Neural progenitor cell (in vitro differentiated cells): Measurements from ENCODE around the gene SH3GL3. TPM values are rescaled to one million over a fixed set of nuclear protein-coding genes. Genes with fewer than 3 reads are reported as not detected.

Experiments
- DNase-seq: peaks from one replicate; pipeline ENCODE4 v3.0.0-alpha.2; 2016; ENCODE audit warnings: low spot score
- H2AFZ ChIP-seq: fragments of 200-600 bp; sonication (generic); replicated peaks from 2 replicates; pipeline ENCODE4 v1.6.1; 2016; ENCODE audit warnings: antibody characterized with exemption
- H3F3A ChIP-seq: fragments of 200-600 bp; sonication (generic); 2 replicates; pipeline ENCODE4 v1.6.1; 2016; ENCODE audit warnings: antibody characterized with exemption, low read depth
- H3K27ac ChIP-seq: fragments of 200-600 bp; sonication (generic); 2 replicates; pipeline ENCODE4 v1.5.1; 2016; ENCODE audit warnings: mild to moderate bottlenecking
- H3K27me3 ChIP-seq: fragments of 200-600 bp; sonication (generic); 2 replicates; pipeline ENCODE4 v1.6.1; 2016; ENCODE audit warnings: mild to moderate bottlenecking, moderate library complexity
- H3K36me3 ChIP-seq: fragments of 200-600 bp; sonication (generic); 2 replicates; pipeline ENCODE4 v1.5.1; 2016
- H3K4me1 ChIP-seq: fragments of 200-600 bp; sonication (generic); 2 replicates; pipeline ENCODE4 v1.6.1; 2016; ENCODE audit warnings: mixed run types
- H3K4me2 ChIP-seq: fragments of 200-600 bp; sonication (generic); 2 replicates; pipeline ENCODE4 v1.6.1; 2016
- H3K4me3 ChIP-seq: fragments of 200-600 bp; sonication (generic); 2 replicates; pipeline ENCODE4 v1.5.1; 2016
- H3K79me2 ChIP-seq: fragments of 200-600 bp; sonication (generic); 2 replicates; pipeline ENCODE4 v1.6.1; 2016; ENCODE audit warnings: low read depth
- H3K9ac ChIP-seq: fragments of 200-600 bp; sonication (generic); 2 replicates; pipeline ENCODE4 v1.6.1; 2016
- H3K9me3 ChIP-seq: fragments of 200-600 bp; sonication (generic); 2 replicates; pipeline ENCODE4 v1.5.1; 2016; ENCODE audit warnings: low read depth
- H4K20me1 ChIP-seq: fragments of 200-600 bp; sonication (generic); 2 replicates; pipeline ENCODE4 v1.6.1; 2016; ENCODE audit warnings: low read depth
- H3K27ac Mint-ChIP-seq: 3 replicates; pipeline ENCODE4 v1.8.0; 2021; ENCODE audit warnings: mixed read lengths
- H3K27me3 Mint-ChIP-seq: 2 replicates; pipeline ENCODE4 v1.8.0; 2022; ENCODE audit warnings: low read depth, mild to moderate bottlenecking, inconsistent platforms, moderate library complexity, mixed read lengths; ENCODE audit not compliant: insufficient read depth
- H3K36me3 Mint-ChIP-seq: 3 replicates; pipeline ENCODE4 v1.8.0; 2021; ENCODE audit warnings: mixed read lengths
- H3K4me1 Mint-ChIP-seq: 3 replicates; pipeline ENCODE4 v1.8.0; 2021; ENCODE audit warnings: mixed read lengths
- H3K4me3 Mint-ChIP-seq: 3 replicates; pipeline ENCODE4 v1.8.0; 2021; ENCODE audit warnings: mild to moderate bottlenecking, moderate library complexity, mixed read lengths
- H3K9me3 Mint-ChIP-seq: 3 replicates; pipeline ENCODE4 v1.8.0; 2020; ENCODE audit warnings: mixed read lengths
- CTCF ChIP-seq: fragments of 200-600 bp; sonication (generic); IDR thresholded peaks from 2 replicates; pipeline ENCODE4 v1.5.1; 2017; ENCODE audit warnings: antibody characterized with exemption, mild to moderate bottlenecking
- EZH2 ChIP-seq: fragments of 200-600 bp; sonication (generic); IDR thresholded peaks from 2 replicates; pipeline ENCODE4 v1.6.1; 2017; ENCODE audit warnings: antibody characterized with exemption, mild to moderate bottlenecking, moderate library complexity
- EZH2phosphoT487 ChIP-seq: fragments of 200-600 bp; sonication (generic); IDR thresholded peaks from 2 replicates; pipeline ENCODE4 v1.6.1; 2017; ENCODE audit warnings: antibody characterized with exemption
- total RNA-seq: library from RNA; depleted of rRNA; stranded (reverse); fragments of >200 nt; gene quantifications from 2 replicates; pipeline ENCODE4 v1.2.3, GENCODE V29; 2015; ENCODE audit warnings: low replicate concordance

The SH3GL3 gene
- total RNA-seq = 3.8 and 8.2 TPM in 2 replicates

GRCh38 chr15:83446904-83447709, at the start of gene SH3GL3:
Gene SH3GL3 (plus strand): TSS chr15:83447341. CDS start chr15:83447534, 193 bp downstream.
- peak within 1 kb of the TSS; percentile 88 for H2AFZ ChIP-seq
- peaks cover 17% of the 10 kb centered on the region for H3K4me1 Mint-ChIP-seq
- H4K20me1 ChIP-seq = no peaks in the 10 kb centered on the region
- peak; percentile 51 for TF ChIP-seq CTCF
- TF ChIP-seq EZH2phosphoT487 = no peak
- peaks cover 34% of the 10 kb centered on the region for H3K27me3 ChIP-seq
- peak within 1 kb of the TSS; percentile 93 for H3K4me3 Mint-ChIP-seq
- DNase-seq = peak; percentile 93
- H3K36me3 Mint-ChIP-seq = no peaks in the 10 kb centered on the region
- H3K27ac ChIP-seq = no peak within 1 kb of the TSS
- peak within 1 kb of the TSS; percentile 55 for H3K4me3 ChIP-seq
- peaks cover 15% of the 10 kb centered on the region for H3K27me3 Mint-ChIP-seq
- no peaks in the 10 kb centered on the region for H3K9me3 ChIP-seq
- H3K9ac ChIP-seq = no peak within 1 kb of the TSS
- no peaks in the 10 kb centered on the region for H3K4me1 ChIP-seq
- peak within 1 kb of the TSS; percentile 96 for H3K4me2 ChIP-seq
- no peaks in the 10 kb centered on the region for H3F3A ChIP-seq
- H3K9me3 Mint-ChIP-seq = no peaks in the 10 kb centered on the region
- H3K79me2 ChIP-seq = no peaks in the 10 kb centered on the region
- no peaks in the 10 kb centered on the region for H3K36me3 ChIP-seq
- peak within 1 kb of the TSS; percentile 57 for H3K27ac Mint-ChIP-seq

GRCh38 chr15:83398626-83399025, 48.5 kb upstream of the SH3GL3 start:
- Histone ChIP-seq H3K4me2 (no peak overlapping the region), H4K20me1 (no peaks in the 10 kb centered on the region), H3K27ac (no peak overlapping the region), H3K79me2 (no peaks in the 10 kb centered on the region), H3F3A (no peaks in the 10 kb centered on the region), H3K9me3 (no peaks in the 10 kb centered on the region), H3K27me3 (no peaks in the 10 kb centered on the region), H3K4me1 (peaks cover 8% of the 10 kb centered on the region), H3K9ac (no peak overlapping the region), H3K36me3 (no peaks in the 10 kb centered on the region), H2AFZ (peak overlapping the region; percentile 42), H3K4me3 (no peak overlapping the region)
- H3K27me3 Mint-ChIP-seq = no peaks in the 10 kb centered on the region
- DNase-seq = no peak
- no peaks in the 10 kb centered on the region for H3K9me3 Mint-ChIP-seq
- no peak for TF ChIP-seq EZH2
- no peak for TF ChIP-seq EZH2phosphoT487
- no peak for TF ChIP-seq CTCF
- H3K36me3 Mint-ChIP-seq = no peaks in the 10 kb centered on the region
- no peak overlapping the region for H3K4me3 Mint-ChIP-seq
- no peak overlapping the region for H3K27ac Mint-ChIP-seq
- peaks cover 7% of the 10 kb centered on the region for H3K4me1 Mint-ChIP-seq

- Mint-ChIP-seq H3K27me3 (no peaks in the 10 kb centered on the region), H3K27ac (no peak overlapping the region), H3K9me3 (no peaks in the 10 kb centered on the region), H3K4me3 (no peak overlapping the region), H3K4me1 (no peaks in the 10 kb centered on the region), H3K36me3 (no peaks in the 10 kb centered on the region)
- TF ChIP-seq EZH2phosphoT487 (no peak), EZH2 (no peak), CTCF (no peak)
- Histone ChIP-seq H3F3A (no peaks in the 10 kb centered on the region), H3K4me1 (no peaks in the 10 kb centered on the region), H3K27ac (no peak overlapping the region), H3K4me2 (no peak overlapping the region), H3K36me3 (no peaks in the 10 kb centered on the region), H3K9ac (no peak overlapping the region), H4K20me1 (no peaks in the 10 kb centered on the region), H3K9me3 (no peaks in the 10 kb centered on the region), H3K27me3 (no peaks in the 10 kb centered on the region), H3K4me3 (no peak overlapping the region), H2AFZ (no peak overlapping the region), H3K79me2 (no peaks in the 10 kb centered on the region)
- no peak for DNase-seq
These were observed 43.0 kb upstream of the SH3GL3 start for GRCh38 chr15:83404121-83404520.
